HCT116 (cell line): ENCODE data around the gene KRT26. TPM values are rescaled to one million over a fixed set of nuclear protein-coding genes. Genes with fewer than 3 reads are reported as not detected.

Source experiments
- ATAC-seq: fragments of 200-7000 bp; cut with Tn5 transposase; 2 replicates; pipeline ENCODE4 v1.9.1; 2020; ENCODE audit warnings: mild to moderate bottlenecking, moderate library complexity
- BruUV-seq: library from RNA; stranded (reverse); fragments of 400-500 nt; replicated peaks from 2 replicates; lab custom pipeline; 2021; lab: Mats Ljungman, UMichigan
- CTCF ChIA-PET: fragments of 300-600 bp; sonication (Branson Sonifier 250); formaldehyde crosslinking; loops from one replicate; lab custom pipeline; 2021; ENCODE audit warnings: antibody characterized with exemption; lab: Charles Lee
- POLR2A ChIA-PET: fragments of 300-600, 350-600 bp; sonication (Branson Sonifier 250); formaldehyde crosslinking; loops from one replicate; lab custom pipeline; 2021; ENCODE audit warnings: antibody characterized with exemption; lab: Charles Lee
- RAD21 ChIA-PET, 2 experiments: fragments of 300-600 bp; sonication (Branson Sonifier 250); formaldehyde crosslinking; loops; one replicate each; lab custom pipeline; 2023; ENCODE audit warnings: low total read pairs in 2 of 2; ENCODE audit not compliant: uncharacterized antibody in 2 of 2, unreplicated experiment in 2 of 2, low non-redundant PET in 1 of 2; lab: Charles Lee
- DNase-seq: peaks from one replicate; pipeline ENCODE4 v3.0.0-alpha.2; 2010; ENCODE audit warnings: low read depth, low spot score
- H2AFZ ChIP-seq: fragments of 200-600 bp; shearing (Covaris generic), sonication (generic); 2 replicates; pipeline ENCODE4 v1.6.1; 2017; ENCODE audit warnings: low read depth, mixed run types, mixed read lengths, antibody characterized with exemption, low read length; ENCODE audit not compliant: poor library complexity, severe bottlenecking
- H3K27ac ChIP-seq: 2 replicates; pipeline ENCODE4 v1.5.1; 2012; ENCODE audit warnings: low read depth, low read length
- H3K27me3 ChIP-seq: fragments of 200-600 bp; sonication (generic); 2 replicates; pipeline ENCODE4 v1.6.1; 2016; ENCODE audit warnings: mixed run types, low read length, mixed read lengths; ENCODE audit not compliant: insufficient read depth
- H3K36me3 ChIP-seq, 2 experiments: fragments of 200-500 bp in 1 of 2; fragments of 200-600 bp in 1 of 2; sonication (Bioruptor generic) in 1 of 2; sonication (generic) in 1 of 2; 2 replicates each; pipeline versions ENCODE4 v1.5.1 to v1.6.1; 2014 to 2016; ENCODE audit warnings: low read length in 2 of 2, inconsistent platforms in 1 of 2, mixed read lengths in 1 of 2, mixed run types in 1 of 2; ENCODE audit not compliant: insufficient read depth in 2 of 2, control insufficient read depth in 1 of 2
- H3K4me1 ChIP-seq, 2 experiments: fragments of 200-600 bp in 1 of 2; sonication (generic) in 1 of 2; 2 replicates each; pipeline versions ENCODE4 v1.5.1 to v1.6.1; 2012 to 2017; ENCODE audit warnings: low read length in 2 of 2, inconsistent platforms in 1 of 2, mild to moderate bottlenecking in 1 of 2, mixed read lengths in 1 of 2, mixed run types in 1 of 2, moderate library complexity in 1 of 2; ENCODE audit not compliant: insufficient read depth in 2 of 2, control insufficient read depth in 1 of 2
- H3K4me2 ChIP-seq: fragments of 200-600 bp; sonication (generic); 2 replicates; pipeline ENCODE4 v1.6.1; 2017; ENCODE audit warnings: mixed run types, low read length, mixed read lengths
- H3K4me3 ChIP-seq, 2 experiments: fragments of 200-600 bp in 1 of 2; sonication (generic) in 1 of 2; replicated peaks in 1 of 2; 2 replicates each; pipeline ENCODE4 v1.5.1; 2011 to 2016; ENCODE audit warnings: low read length in 2 of 2, control low read depth in 1 of 2, low read depth in 1 of 2, mild to moderate bottlenecking in 1 of 2, mixed read lengths in 1 of 2, mixed run types in 1 of 2
- H3K79me2 ChIP-seq: fragments of 200-600 bp; sonication (generic); 2 replicates; pipeline ENCODE4 v1.6.1; 2017; ENCODE audit warnings: mild to moderate bottlenecking, mixed run types, low read length, moderate library complexity, mixed read lengths; ENCODE audit not compliant: insufficient read depth
- H3K9ac ChIP-seq: fragments of 200-600 bp; sonication (generic); 2 replicates; pipeline ENCODE4 v1.6.1; 2016; ENCODE audit warnings: low read length, mixed read lengths
- H3K9me2 ChIP-seq: fragments of 200-600 bp; sonication (generic), shearing (Covaris generic); 2 replicates; pipeline ENCODE4 v1.6.1; 2017; ENCODE audit warnings: mixed run types, mild to moderate bottlenecking, moderate library complexity; ENCODE audit not compliant: insufficient read depth
- H3K9me3 ChIP-seq, 2 experiments: fragments of 200-500 bp in 1 of 2; fragments of 200-600 bp in 1 of 2; sonication (Bioruptor generic) in 1 of 2; sonication (generic) in 1 of 2; 2 replicates each; pipeline ENCODE4 v1.6.1; 2014 to 2017; ENCODE audit warnings: low read length in 2 of 2, mixed read lengths in 2 of 2, inconsistent platforms in 1 of 2, low read depth in 1 of 2, mild to moderate bottlenecking in 1 of 2, mixed run types in 1 of 2, moderate library complexity in 1 of 2; ENCODE audit not compliant: control insufficient read depth in 1 of 2, insufficient read depth in 1 of 2
- H4K20me1 ChIP-seq: fragments of 200-600 bp; sonication (generic), shearing (Covaris generic); 2 replicates; pipeline ENCODE4 v1.6.1; 2017; ENCODE audit warnings: mixed run types, mild to moderate bottlenecking, moderate library complexity; ENCODE audit not compliant: insufficient read depth
- CBX3 ChIP-seq: IDR thresholded peaks from 2 replicates; pipeline ENCODE4 v1.6.1; 2012; ENCODE audit warnings: low read depth
- JUND ChIP-seq: IDR thresholded peaks from 2 replicates; pipeline ENCODE4 v1.6.1; 2012
- MAX ChIP-seq: IDR thresholded peaks from 2 replicates; pipeline ENCODE4 v1.6.1; 2012
- POLR2A ChIP-seq: IDR thresholded peaks from 2 replicates; pipeline ENCODE4 v1.7.0; 2011; ENCODE audit warnings: borderline replicate concordance; ENCODE audit not compliant: insufficient read depth, insufficient read length; ENCODE audit errors: extremely low read depth
- POLR2AphosphoS5 ChIP-seq: IDR thresholded peaks from 2 replicates; pipeline ENCODE4 v1.6.1; 2011; ENCODE audit warnings: mild to moderate bottlenecking, low read depth, low read length, moderate library complexity
- RAD21 ChIP-seq: IDR thresholded peaks from 2 replicates; pipeline ENCODE4 v1.6.1; 2012; ENCODE audit warnings: low read depth, mild to moderate bottlenecking
- REST ChIP-seq: IDR thresholded peaks from 2 replicates; pipeline ENCODE4 v1.6.1; 2012; ENCODE audit warnings: low read depth
- SIN3A ChIP-seq: IDR thresholded peaks from 2 replicates; pipeline ENCODE4 v1.6.1; 2012; ENCODE audit warnings: low read depth
- TCF7L2 ChIP-seq: IDR thresholded peaks from 2 replicates; pipeline ENCODE4 v1.7.0; 2011; ENCODE audit warnings: borderline replicate concordance, inconsistent platforms; ENCODE audit not compliant: insufficient read depth, insufficient read length; ENCODE audit errors: extremely low read depth
- YY1 ChIP-seq: IDR thresholded peaks from 2 replicates; pipeline ENCODE4 v1.6.1; 2011; ENCODE audit warnings: low read length, low read depth, moderate library complexity, mild to moderate bottlenecking; ENCODE audit not compliant: insufficient replicate concordance; ENCODE audit errors: extremely low read depth
- ZBTB33 ChIP-seq: IDR thresholded peaks from 2 replicates; pipeline ENCODE4 v1.6.1; 2011; ENCODE audit warnings: mild to moderate bottlenecking, low read length, moderate library complexity; ENCODE audit not compliant: insufficient replicate concordance; ENCODE audit errors: extremely low read depth
- ZNF274 ChIP-seq: fragments of 200-500 bp; sonication (Bioruptor generic); IDR thresholded peaks from 2 replicates; pipeline ENCODE4 v1.6.1; 2014; ENCODE audit warnings: mild to moderate bottlenecking, low read depth, low read length, inconsistent platforms
- intact Hi-C: fragments of 100-400 bp; cut with micrococcal nuclease; formaldehyde crosslinking; loops from 2 replicates; pipeline ENCODE4 v1.10.0; 2022
- total RNA-seq: library from RNA; stranded (reverse); gene quantifications from one replicate; pipeline ENCODE4 v1.2.1, GENCODE V29; 2021; ENCODE audit not compliant: unreplicated experiment

Gene KRT26
- total RNA-seq, 1 experiment from 2014 or later: not detected

- no peak for TF ChIP-seq REST
- TF ChIP-seq SIN3A: no peak
- TF ChIP-seq MAX: no peak
These were observed 33.4 kb downstream of the KRT26 start (continued) for GRCh38 chr17:40738553-40738952.

GRCh38 chr17:40735016-40735415, 37.0 kb downstream of the KRT26 start:
- H3K79me2 ChIP-seq: no peaks in the 10 kb centered on the region
- intact Hi-C loops: no loop called here
- no peaks in the 10 kb centered on the region for H4K20me1 ChIP-seq
- no peaks in the 10 kb centered on the region for H3K27me3 ChIP-seq
- POLR2A ChIA-PET: no interaction called here
- no peak overlapping the region for H3K4me3 ChIP-seq
- no TSS peak for BruUV-seq
- no peaks in the 10 kb centered on the region for H3K4me1 ChIP-seq
- TF ChIP-seq POLR2AphosphoS5 (no peak), CBX3 (no peak), TCF7L2 (no peak), RAD21 (no peak), ZBTB33 (no peak), JUND (no peak), MAX (no peak), ZNF274 (no peak), POLR2A (no peak), YY1 (no peak)
- TF ChIP-seq, all 23 proteins: peak for 0
- no peak overlapping the region for H2AFZ ChIP-seq
- H3K36me3 ChIP-seq: no peaks in the 10 kb centered on the region
- no peaks in the 10 kb centered on the region for H3K9me3 ChIP-seq
- DNase-seq (no peak), ATAC-seq (no peak)
- H3K9me2 ChIP-seq: no peaks in the 10 kb centered on the region
- no peak overlapping the region for H3K9ac ChIP-seq
- ChIA-PET RAD21 (no interaction called here), CTCF (no interaction called here)
- H3K4me2 ChIP-seq: no peak overlapping the region
- H3K27ac ChIP-seq: no peak overlapping the region
